HG03469 (cell line): ENCODE data around the gene NPW.

Experiments used
- ATAC-seq: cut with Tn5 transposase; IDR thresholded peaks from one replicate; pipeline ENCODE4 v1.9.1; 2021; ENCODE audit warnings: mild to moderate bottlenecking, moderate library complexity, moderate number of reproducible peaks; ENCODE audit not compliant: unreplicated experiment

Gene NPW

DNA sequence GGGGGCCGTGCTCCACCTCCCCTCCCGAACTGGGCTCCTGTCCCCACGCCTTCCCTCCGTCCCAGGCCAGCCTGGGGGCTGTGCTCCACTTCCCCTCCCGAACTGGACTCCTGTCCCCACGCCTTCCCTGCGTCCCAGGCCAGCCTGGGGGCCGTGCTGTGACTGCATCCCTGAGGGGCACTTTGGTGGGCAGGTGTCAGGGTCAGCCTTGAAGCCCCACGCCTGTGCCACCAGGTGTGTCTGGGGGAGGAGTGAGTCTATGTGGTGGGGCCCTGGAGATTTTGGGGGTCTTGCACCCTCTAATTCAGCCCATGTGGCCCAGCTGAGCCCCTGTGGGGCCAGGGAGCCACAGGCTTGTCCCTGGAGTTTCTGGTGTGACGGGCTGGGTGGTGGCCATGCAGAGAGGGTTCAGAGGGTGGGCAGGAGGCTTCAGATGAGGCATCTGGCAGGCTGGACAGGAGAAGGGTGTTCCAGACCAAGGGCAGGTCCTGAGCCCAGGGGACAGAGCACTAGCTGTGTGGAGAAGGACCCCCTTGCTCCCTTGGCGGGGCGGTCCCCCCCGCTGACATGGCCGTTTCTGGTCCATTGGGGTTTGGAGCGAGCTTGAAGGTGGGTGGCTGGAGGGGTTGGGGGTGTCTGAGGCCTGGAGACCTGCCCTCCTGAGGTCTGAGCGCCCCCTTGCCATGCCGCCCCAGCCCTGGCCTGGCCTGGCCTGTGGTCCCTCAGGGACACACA lies 15.3 kb downstream of the NPW start:
- no peak for ATAC-seq

DNA sequence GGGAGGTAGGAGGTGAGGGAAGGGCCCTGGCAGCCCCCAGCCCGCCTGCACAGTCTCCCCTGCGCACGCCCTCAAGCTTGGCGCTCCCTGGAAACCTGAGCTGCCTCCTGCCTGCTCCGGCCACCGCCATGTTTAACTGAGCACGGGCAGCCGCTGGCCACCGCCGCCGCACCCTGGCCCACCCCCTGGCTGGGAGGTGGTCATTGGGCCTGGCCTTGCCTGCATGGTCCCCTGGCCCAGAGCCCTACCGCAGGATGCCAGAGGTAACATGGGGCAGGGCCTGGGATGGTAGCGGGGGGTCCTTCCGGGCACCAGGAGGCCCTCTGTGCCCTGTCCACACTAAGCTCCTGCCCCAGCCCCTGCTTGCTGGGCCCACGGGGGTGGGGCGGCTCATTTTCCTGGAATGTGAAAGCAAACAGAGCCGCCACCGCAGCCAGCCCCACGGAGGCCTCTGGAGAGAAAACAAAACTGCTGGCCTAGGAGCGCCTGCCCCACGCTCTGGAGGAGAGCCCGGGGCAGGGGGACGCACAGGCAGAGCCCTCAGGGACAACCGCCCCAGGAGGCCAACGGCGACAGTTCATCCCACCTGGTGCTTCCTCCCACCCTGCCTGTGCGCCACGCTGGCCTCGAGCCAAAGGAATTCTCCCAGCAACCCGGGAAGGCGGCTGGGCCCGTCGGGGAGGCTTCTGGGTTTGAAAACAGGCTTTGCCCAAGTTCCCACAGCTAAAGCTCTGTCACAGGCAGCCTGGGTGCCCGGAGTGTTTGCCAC lies 16.0 kb downstream of the NPW start:
- no peak for ATAC-seq

DNA sequence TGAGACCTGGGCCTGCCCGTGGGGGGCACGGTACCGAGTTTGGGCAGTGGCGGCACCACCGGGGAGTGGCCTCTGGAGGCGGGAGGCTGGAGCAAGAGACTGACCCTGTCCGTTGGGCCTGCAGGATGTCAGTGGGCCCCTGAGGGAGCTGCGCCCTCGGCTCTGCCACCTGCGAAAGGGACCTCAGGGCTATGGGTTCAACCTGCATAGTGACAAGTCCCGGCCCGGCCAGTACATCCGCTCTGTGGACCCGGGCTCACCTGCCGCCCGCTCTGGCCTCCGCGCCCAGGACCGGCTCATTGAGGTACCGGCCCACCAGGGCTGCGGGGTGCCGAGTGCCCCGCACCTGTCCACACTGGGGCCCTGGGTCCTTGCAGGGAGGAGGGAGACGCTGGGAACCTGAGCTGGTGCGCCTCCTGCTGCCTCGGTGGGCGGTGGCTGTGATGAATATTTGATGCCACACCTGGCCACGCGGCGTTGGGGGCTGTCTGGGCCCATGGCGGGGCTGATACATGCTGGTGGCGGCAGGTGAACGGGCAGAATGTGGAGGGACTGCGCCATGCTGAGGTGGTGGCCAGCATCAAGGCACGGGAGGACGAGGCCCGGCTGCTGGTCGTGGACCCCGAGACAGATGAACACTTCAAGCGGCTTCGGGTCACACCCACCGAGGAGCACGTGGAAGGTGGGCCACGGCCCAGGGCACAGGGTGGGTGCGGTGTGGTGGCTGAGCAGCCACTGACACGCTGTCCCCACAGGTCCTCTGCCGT lies 16.8 kb downstream of the NPW start:
- ATAC-seq, result no peak

DNA sequence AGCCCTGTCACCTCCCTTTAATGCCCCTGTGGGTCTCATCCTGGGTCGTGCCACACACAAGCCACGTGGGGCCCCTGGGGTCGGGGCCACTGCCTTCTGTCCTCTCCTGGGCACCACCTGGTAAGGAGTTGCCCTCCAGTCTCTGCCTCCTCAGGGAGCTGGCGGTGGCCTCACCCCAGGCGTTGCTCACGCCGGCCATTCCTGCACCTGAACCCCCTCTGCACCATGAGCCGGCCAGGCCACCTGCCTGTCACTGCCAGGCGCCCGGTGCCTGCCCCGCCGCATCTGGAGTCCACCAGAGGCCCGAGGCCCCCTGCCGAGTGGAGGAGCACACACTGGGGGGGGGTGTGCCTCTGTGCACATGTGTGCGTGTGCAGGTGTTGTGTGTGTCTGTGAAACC lies 17.5 kb downstream of the NPW start:
- no peak for ATAC-seq

DNA sequence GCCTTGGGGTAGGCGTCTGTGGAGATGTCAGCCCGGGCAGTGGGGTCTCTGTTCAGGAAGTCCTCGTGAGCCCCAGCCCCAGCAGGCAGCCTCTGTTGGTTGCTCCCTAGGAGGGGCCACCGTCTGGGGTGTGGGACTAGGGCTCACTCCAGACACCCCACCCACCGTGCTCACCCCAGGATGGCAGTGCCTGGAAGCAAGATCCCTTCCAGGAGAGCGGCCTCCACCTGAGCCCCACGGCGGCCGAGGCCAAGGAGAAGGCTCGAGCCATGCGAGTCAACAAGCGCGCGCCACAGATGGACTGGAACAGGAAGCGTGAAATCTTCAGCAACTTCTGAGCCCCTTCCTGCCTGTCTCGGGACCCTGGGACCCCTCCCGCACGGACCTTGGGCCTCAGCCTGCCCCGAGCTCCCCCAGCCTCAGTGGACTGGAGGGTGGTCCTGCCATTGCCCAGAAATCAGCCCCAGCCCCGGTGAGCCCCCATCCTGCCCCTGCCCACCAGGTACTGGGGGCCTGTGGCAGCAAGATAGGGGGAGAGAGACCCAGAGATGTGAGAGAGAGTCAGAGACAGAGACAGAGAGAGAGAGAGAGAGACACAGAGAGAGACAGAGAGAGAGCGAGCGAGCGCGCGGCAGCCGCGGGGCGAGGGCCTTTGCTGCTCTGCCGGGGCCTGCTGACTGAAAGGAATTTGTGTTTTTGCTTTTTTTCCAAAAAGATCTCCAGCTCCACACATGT lies 18.2 kb downstream of the NPW start:
- no peak for ATAC-seq

DNA sequence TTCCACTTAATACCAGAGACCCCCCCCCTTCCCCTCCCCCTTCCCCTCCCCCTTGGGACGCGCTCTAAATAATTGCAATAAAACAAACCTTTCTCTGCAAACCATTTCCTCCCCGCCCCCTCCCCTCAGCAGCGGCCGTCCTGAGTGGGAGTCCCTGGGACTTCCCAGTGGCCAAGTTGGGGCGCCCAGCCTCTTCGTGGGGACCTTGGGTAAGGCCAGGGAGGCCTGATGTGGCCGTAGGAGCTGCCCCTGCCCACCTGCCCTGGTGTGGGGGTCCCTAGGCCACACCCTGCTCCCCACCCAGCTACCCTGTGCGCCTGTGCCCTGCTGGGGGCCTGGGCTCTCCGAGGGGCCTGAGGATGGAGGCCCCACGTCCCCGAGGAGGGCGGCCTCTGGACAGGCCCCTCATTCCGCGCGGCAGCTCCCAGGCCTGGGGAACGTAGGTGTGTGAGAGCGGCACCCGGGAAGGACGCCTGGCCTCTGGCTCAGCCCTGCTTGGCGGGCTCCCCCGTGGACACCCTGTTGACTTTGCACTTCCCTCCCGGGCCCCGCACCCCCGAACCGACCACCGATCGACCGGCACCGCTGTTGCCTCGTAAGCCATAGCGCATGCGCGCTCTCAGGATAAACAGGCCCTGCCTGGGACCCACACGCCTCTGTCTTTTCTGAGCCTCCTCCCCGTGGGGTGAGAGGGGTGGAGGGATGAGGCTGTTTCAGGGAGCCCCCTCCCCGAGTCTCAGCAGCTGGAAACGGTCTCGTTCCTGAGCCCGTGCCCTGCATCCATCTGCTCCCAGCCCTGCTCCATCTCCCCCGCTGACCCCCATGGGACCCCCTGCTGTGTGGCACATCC lies 19.0 kb downstream of the NPW start:
- ATAC-seq, result no peak

DNA sequence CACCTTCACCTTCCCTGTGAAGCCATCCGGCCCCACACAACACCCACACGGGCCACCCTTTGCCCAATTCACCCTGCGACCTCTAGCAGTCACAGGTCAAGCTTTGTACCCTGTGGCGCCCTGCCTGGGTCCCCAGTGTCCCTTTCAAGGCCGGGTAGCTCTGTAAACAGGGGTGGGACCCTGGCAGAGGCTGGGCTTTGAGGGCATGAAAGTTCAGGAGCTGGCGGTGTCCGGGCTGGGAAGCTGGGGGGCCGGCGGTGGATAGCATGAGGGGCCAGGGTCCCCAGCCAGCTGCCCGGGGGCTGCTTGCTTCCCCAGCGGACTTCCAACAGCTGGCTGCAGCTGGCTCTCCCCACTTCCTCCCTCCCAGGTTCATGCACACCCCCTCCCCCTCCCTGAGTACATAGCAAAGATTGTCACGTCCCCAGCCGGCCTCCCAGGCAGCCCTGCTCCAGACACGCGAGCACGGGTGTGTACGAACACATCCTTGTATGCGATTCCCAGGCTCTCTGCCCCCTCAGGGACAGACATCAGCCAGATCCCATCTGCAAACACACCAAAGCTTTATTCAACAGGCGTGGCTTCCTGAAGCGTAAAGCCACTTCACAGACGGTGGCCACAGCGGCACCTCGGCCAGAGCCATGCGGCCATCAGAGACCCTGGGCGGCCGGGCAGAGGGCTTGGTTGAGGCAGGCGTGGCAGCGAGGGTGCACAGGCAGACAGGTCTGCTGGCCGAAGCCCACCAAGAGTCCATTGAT lies 19.9 kb downstream of the NPW start:
- no peak for ATAC-seq

DNA sequence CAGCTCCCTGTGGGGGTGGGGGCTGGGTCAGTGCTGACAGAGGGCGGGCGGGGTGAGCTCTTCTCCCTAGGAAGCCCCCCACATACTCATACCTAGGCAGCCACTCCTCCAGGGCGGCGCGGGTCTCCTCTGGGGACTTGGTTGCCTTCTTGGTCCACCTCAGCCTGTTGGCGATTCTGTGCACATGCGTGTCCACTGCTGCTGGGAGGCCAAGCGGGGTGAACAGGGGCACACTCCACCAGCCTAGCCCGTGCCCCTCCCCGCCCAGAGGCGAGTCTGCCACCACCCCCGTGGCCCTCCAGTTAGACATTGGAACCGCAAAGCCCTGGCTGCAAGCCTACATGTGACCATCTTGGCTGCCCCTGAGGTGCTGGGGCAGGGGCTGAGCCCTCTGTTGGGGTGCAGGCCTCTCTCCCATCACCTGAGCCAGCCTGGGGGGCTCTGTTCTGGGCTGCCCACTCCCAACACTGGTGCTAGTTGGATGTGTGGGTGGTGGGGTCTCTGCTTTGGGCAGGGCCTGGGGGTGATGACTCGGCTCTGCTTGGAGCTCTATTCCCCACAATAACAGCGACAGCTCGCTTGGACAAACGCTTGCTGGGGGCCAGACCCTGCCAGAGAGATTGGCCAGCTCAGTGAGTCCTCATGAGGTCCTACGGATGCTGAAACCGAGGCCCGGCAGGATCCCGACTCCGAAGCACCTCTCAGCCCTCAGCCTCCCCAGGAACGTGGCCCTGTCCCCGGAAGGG lies 20.6 kb downstream of the NPW start:
- ATAC-seq, result no peak

DNA sequence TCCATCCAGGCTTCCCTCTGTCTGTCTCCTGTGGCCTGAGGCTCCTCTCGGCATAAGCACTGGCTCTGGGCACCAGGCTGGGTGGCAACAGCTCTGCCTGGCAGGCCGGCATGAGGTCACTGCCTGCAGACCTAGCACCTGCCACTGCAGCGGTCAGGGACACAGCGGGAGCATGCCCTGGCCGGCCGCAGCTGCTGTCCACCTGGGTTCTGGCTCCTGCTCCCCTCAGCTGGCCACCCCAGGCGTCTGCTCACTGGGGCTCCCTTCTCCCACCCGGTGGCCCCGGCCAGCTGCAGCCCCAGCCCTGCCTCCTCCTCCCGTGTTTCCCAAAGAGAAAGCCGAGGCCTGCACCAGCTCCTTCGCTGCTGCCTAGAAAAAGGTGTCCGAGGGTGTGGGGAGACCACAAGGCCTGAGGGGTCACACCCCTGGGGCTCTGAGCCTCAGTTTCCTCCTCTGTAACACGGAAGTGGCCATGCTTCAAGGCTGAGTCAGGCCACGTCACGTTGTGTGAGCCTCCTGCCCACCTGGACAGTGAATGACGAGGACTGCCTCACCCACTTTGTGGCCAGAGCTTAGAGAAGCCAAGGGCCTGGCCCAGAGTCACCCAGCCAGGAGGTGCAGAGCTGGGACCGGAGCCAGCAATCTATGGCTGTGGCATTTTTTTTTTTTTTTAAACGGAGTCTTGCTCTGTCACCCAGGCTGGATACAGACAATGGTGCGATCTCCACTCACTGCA lies 21.4 kb downstream of the NPW start:
- ATAC-seq, result no peak

DNA sequence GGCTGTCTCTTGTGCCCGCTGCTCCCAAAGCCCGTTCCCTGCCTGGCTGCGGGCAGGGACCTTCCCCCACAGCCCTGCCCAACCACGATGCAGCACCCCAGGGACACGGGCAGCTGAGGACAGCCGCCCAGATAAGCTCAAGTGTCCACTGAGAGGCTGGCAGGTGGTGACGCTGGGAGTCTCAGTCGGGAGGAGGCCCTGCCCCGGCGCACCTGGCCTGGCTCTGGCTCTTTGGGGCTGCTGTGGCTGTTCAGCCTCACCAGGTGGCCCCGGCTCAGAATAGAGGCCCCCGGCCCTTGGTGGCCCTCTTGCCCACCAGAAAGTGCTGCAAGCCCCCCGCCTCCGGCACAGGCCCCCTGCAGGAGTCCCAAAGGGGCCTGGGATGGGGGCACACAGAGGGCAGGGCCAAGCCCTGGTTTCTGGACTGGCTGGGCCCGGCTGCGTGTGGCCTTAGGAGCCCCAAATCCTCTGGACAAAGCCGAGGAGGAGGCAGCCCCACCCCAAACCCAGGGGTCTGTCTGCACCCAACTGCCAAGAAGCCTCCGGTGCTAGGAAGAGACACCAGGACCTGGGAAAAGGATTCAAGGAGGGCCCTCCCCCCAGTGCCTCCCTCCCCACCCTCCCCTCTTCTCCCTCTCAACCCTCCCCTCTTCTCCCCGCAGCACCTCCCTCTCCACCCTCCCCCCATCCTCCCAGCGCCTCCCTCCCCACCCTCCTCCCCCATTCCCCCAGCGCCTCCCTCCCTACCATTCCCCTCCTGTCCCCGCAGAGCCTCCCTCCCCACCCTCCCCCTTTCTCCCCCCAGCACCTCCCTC lies 22.8 kb downstream of the NPW start:
- ATAC-seq, result no peak

DNA sequence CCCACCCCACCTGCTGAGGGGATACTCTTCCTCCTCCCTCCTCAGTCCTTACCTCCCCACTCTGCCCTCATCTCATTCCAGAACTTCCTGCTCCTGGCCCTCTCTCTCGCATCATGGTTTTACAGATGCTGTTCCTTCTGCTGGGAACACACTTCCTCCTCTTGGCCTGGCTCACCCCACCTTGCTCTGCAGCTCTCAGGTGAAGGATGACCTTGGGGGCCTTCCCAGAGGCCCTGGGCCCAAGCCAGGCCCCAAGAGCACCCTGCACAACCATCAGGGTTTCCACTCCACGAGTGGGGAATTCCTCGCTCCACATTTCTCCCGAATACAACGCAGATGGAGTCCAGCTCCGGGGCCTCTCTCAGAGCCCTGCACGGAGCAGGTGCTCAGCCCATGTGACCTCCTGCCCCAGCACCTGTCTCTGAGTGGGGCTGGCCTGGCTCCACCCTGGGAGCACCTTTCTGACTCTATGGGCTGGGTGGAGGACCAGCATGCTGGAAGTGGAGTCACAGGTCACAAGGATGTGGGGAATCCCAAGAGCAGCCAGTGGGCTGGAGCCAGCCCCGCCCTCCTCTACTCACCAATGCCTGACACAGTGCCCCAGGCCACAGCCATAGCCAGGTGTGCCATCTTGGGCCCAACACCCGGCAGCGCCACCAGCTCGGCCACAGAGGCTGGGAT lies 23.5 kb downstream of the NPW start:
- no peak for ATAC-seq

DNA sequence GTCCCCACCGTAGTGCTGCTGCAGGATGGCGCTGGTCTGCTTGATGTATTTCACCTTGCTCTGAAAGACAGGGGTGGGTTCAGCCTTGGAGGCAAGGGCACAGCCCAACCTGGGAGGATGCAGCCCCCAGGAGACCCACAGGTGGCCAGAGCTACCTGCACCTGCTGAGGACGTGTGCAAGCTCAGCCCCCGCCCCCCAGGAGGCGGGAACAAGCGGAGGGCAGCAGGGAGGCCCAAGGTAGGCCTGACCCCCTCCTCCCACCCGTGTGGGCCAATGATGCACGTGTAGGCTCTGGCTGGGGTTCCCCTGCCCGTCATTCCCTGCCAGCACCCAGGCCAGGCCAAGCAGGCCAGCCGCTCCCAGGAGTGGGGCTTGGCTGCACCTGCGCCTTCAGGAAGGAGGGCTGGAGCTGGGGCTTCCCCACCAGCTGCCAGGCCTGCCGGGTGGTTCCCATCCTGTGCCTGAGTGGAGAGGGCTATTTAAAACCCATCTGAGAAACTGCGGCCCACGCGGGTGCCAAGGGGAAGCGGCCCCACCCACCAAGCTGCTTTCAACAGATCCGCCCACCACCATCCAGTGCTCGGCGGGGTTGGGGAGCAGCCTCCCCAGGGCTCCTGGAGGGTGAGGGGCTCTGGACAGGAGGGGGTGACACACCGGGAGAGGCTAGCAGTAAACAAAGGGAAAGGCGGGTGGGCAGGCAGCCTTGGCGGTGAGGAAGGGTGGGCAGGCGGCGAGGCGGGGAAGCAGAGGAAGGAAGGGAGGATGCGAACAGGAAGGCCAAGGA lies 24.3 kb downstream of the NPW start:
- no peak for ATAC-seq

DNA sequence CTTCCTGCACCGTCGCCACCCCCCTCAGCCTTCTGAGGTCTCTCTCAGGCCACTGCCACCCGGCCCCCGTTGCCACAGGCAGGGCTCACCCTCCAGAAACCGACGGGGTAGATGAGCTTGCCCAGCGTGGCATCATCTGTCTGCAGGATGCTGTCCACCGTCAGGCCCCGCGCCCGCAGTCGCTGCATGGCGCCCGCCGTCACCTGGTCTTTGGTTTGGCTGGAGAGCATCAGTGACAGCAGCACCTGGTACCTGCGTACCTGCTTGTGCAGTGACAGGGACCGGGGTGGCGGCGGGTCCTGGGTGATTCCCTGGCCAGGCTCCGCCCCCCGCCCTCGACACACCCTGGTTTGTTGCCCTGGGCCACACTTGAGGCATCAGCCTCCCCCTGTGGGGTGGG lies 25.0 kb downstream of the NPW start:
- ATAC-seq, result no peak

DNA sequence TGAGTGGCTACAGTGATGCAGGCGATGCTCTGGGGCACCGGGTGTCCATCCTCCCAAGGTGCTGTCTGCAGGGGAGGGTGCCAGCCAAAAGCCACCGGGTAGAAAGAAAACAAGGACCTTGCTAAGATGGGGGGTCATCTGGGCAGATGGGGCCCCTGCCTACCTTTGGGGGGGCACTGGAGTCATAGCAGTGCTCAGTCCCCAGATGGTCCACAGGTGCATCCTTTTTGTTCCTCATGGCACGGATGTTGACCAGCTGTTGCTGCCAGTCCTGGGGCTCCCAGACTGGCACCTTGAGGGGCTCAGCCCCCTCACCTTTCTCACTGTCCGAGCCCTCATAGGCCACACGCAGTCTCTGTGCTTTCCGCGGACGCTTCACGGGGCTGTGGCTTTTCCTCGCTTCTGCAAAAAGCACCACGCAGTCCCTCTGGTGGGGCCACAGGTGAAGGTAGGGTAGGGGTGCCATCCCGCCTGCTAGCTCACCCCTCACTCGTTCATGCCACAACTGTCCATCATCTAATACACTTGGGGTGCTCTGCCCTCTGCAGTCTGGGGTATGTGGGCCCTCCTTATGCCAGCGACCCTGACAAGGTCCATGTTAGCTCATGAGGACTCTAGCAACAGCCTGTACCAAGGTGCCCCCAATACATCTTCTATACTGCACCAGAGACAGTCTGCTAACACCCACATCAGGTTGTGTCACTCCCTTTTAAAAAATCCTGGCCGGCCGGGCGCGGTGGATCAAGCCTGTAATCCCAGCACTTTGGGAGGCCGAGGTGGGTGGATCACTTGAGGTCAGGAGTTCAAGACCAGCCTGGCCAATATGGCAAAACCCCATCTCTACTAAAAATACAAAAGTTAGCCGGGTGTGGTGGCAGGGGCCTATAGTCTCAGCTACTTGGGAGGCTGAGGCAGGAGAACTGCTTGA lies 26.6 kb downstream of the NPW start:
- no peak for ATAC-seq

DNA sequence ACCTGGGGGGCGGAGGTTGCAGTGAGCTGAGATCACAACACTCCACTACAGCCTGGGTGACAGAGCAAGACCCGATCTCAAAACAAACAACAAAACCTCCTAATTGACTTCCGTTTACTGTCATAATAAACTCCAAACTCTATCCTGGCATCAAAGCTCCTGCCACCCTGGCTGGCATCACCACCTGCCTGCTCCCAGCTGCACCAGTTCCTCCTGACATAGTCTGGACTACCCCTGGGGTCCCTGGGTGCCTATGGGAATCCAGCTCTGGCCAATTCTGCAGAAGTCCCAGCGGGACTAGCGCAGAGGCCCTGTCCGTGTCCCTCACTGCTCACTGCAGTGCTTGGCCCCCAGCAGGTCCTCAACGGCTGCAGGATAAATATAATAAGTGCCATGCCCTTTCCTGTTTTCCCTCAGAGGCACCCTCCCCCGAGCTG lies 27.3 kb downstream of the NPW start:
- no peak for ATAC-seq
